SK-N-SH (cell line): ENCODE data around the gene PRR18. TPM values are rescaled to one million over a fixed set of nuclear protein-coding genes. Genes with fewer than 3 reads are reported as not detected.

Source experiments
- CTCF ChIA-PET: fragments of 300-600, 350-600 bp; formaldehyde crosslinking; extraction: SDS; loops from one replicate; lab custom pipeline; 2021; lab: Yijun Ruan, JAX
- POLR2A ChIA-PET: fragments of 350-600 bp; sonication (Branson Sonifier 250); formaldehyde crosslinking; extraction: SDS; loops from one replicate; lab custom pipeline; 2020; ENCODE audit warnings: antibody characterized with exemption, inconsistent platforms; lab: Yijun Ruan, JAX
- DNase-seq: peaks from one replicate; pipeline ENCODE4 v3.0.0; 2012
- H2AFZ ChIP-seq: fragments of 200-600 bp; sonication (generic); 2 replicates; pipeline ENCODE4 v1.8.1; 2016; ENCODE audit warnings: antibody characterized with exemption, mild to moderate bottlenecking, low read depth
- H3F3A ChIP-seq: fragments of 200-600 bp; sonication (generic); replicated peaks from 2 replicates; pipeline ENCODE3; 2016; ENCODE audit warnings: antibody characterized with exemption, mild to moderate bottlenecking; ENCODE audit not compliant: insufficient read depth
- H3K27ac ChIP-seq, 2 experiments: fragments of 200-500 bp in 1 of 2; fragments of 200-600 bp in 1 of 2; sonication (Bioruptor generic) in 1 of 2; sonication (generic), shearing (Covaris generic) in 1 of 2; 2 replicates each; pipeline versions ENCODE4 v1.5.1 to v1.6.1; 2014 to 2016; ENCODE audit warnings: low read depth in 2 of 2, inconsistent platforms in 1 of 2, low read length in 1 of 2, mild to moderate bottlenecking in 1 of 2, mixed read lengths in 1 of 2
- H3K27me3 ChIP-seq: fragments of 200-600 bp; sonication (generic), shearing (Covaris generic); 2 replicates; pipeline ENCODE4 v1.6.1; 2016; ENCODE audit warnings: mixed run types; ENCODE audit not compliant: insufficient read depth
- H3K36me3 ChIP-seq, 2 experiments: fragments of 200-500 bp in 1 of 2; fragments of 200-600 bp in 1 of 2; sonication (Bioruptor generic) in 1 of 2; sonication (generic) in 1 of 2; replicated peaks in 1 of 2; 2 replicates each; pipeline versions ENCODE3 to v1.5.1; 2014 to 2016; ENCODE audit warnings: low read length in 1 of 2, mild to moderate bottlenecking in 1 of 2; ENCODE audit not compliant: insufficient read depth in 2 of 2, control insufficient read depth in 1 of 2
- H3K4me1 ChIP-seq, 2 experiments: fragments of 200-500 bp in 1 of 2; fragments of 200-600 bp in 1 of 2; sonication (Bioruptor generic) in 1 of 2; sonication (generic), shearing (Covaris generic) in 1 of 2; 2 replicates each; pipeline versions ENCODE4 v1.5.1 to v1.6.1; 2014 to 2016; ENCODE audit warnings: low read depth in 1 of 2, low read length in 1 of 2, mixed run types in 1 of 2; ENCODE audit not compliant: insufficient read depth in 2 of 2, control insufficient read depth in 1 of 2
- H3K4me2 ChIP-seq: fragments of 200-600 bp; sonication (generic), shearing (Covaris generic); 2 replicates; pipeline ENCODE4 v1.6.1; 2017; ENCODE audit warnings: mixed run types
- H3K4me3 ChIP-seq, 2 experiments: fragments of 200-500 bp in 1 of 2; fragments of 200-600 bp in 1 of 2; sonication (Bioruptor generic) in 1 of 2; sonication (generic), shearing (Covaris generic) in 1 of 2; 2 replicates each; pipeline versions ENCODE4 v1.5.1 to v1.8.1; 2014 to 2016; ENCODE audit warnings: low read depth in 2 of 2, inconsistent platforms in 1 of 2, low read length in 1 of 2, mild to moderate bottlenecking in 1 of 2, mixed read lengths in 1 of 2, moderate library complexity in 1 of 2
- H3K79me2 ChIP-seq: fragments of 200-600 bp; sonication (generic); 2 replicates; pipeline ENCODE4 v1.8.1; 2017; ENCODE audit warnings: mild to moderate bottlenecking; ENCODE audit not compliant: insufficient read depth
- H3K9ac ChIP-seq: fragments of 200-600 bp; sonication (generic); 2 replicates; pipeline ENCODE4 v1.6.1; 2017; ENCODE audit warnings: mixed run types
- H3K9me2 ChIP-seq: fragments of 200-600 bp; sonication (generic); 2 replicates; pipeline ENCODE4 v1.6.1; 2017; ENCODE audit warnings: mixed run types
- H3K9me3 ChIP-seq: fragments of 200-600 bp; sonication (generic); 2 replicates; pipeline ENCODE4 v1.6.1; 2017; ENCODE audit warnings: mixed run types, mild to moderate bottlenecking, moderate library complexity
- H4K20me1 ChIP-seq: fragments of 200-600 bp; sonication (generic); 2 replicates; pipeline ENCODE4 v1.6.1; 2017; ENCODE audit warnings: mild to moderate bottlenecking, mixed run types; ENCODE audit not compliant: insufficient read depth
- CHD2 ChIP-seq: fragments of 150-350 bp; IDR thresholded peaks from 2 replicates; pipeline ENCODE4 v1.6.1; 2018; ENCODE audit warnings: low read length; ENCODE audit not compliant: partially characterized antibody
- ELF1 ChIP-seq: IDR thresholded peaks from 2 replicates; pipeline ENCODE4 v1.4.0; 2012
- EP300 ChIP-seq, 2 experiments: IDR thresholded peaks; 2 replicates each; pipeline versions ENCODE4 v1.4.0 to v1.6.1; 2012; ENCODE audit warnings: borderline replicate concordance in 1 of 2, low read depth in 1 of 2, low read length in 1 of 2
- FOSL2 ChIP-seq: IDR thresholded peaks from 2 replicates; pipeline ENCODE4 v1.4.0; 2012; ENCODE audit warnings: low read depth, mild to moderate bottlenecking, moderate library complexity, borderline replicate concordance
- FOXJ3 ChIP-seq: sonication (generic); formaldehyde crosslinking; IDR thresholded peaks from 2 replicates; pipeline ENCODE4 v1.5.1; 2020; ENCODE audit warnings: mild to moderate bottlenecking, missing genetic modification reagents
- FOXM1 ChIP-seq: IDR thresholded peaks from 2 replicates; pipeline ENCODE4 v1.4.0; 2012; ENCODE audit warnings: low read depth, mild to moderate bottlenecking
- GABPA ChIP-seq: IDR thresholded peaks from 2 replicates; pipeline ENCODE4 v1.4.0; 2012; ENCODE audit warnings: low read depth, mild to moderate bottlenecking
- GATA2 ChIP-seq: sonication (generic); formaldehyde crosslinking; IDR thresholded peaks from 2 replicates; pipeline ENCODE4 v1.5.0; 2020; ENCODE audit warnings: mild to moderate bottlenecking, missing genetic modification reagents
- JUND ChIP-seq: IDR thresholded peaks from 2 replicates; pipeline ENCODE4 v1.4.0; 2012
- MEF2A ChIP-seq: IDR thresholded peaks from 2 replicates; pipeline ENCODE4 v1.4.0; 2012; ENCODE audit warnings: low read depth, borderline replicate concordance
- MXI1 ChIP-seq: IDR thresholded peaks from 2 replicates; pipeline ENCODE4 v1.6.1; 2012; ENCODE audit warnings: mild to moderate bottlenecking, low read depth, low read length, improper control_type of control experiment
- NFIC ChIP-seq: IDR thresholded peaks from 2 replicates; pipeline ENCODE4 v1.4.0; 2012; ENCODE audit warnings: borderline replicate concordance
- NRF1 ChIP-seq: IDR thresholded peaks from 2 replicates; pipeline ENCODE4 v1.6.1; 2012; ENCODE audit warnings: low read depth, mild to moderate bottlenecking, low read length
- POLR2AphosphoS5 ChIP-seq: IDR thresholded peaks from 2 replicates; pipeline ENCODE4 v1.6.1; 2012; ENCODE audit warnings: low read depth, low read length
- RCOR1 ChIP-seq: fragments of 150-350 bp; IDR thresholded peaks from 2 replicates; pipeline ENCODE4 v1.6.1; 2017; ENCODE audit warnings: antibody characterized with exemption, low read length
- RFX5 ChIP-seq: IDR thresholded peaks from 2 replicates; pipeline ENCODE4 v1.6.1; 2012; ENCODE audit warnings: mild to moderate bottlenecking, improper control_type of control experiment, low read length
- SMC3 ChIP-seq: IDR thresholded peaks from 2 replicates; pipeline ENCODE4 v1.6.1; 2012; ENCODE audit warnings: low read depth, low read length, improper control_type of control experiment
- TCF12 ChIP-seq: IDR thresholded peaks from 2 replicates; pipeline ENCODE4 v1.4.0; 2012
- WGBS: methylation state at CpG from one replicate; pipeline ENCODE4 v1.1.6; 2017; ENCODE audit warnings: low lambda C conversion rate; 5-methylcytosine and 5-hydroxymethylcytosine counted together
- polyA plus RNA-seq, 3 experiments: library from polyadenylated mRNA; depleted of rRNA; stranded (reverse); fragments of >200 nt; gene quantifications; 2 replicates each; pipeline ENCODE4 v1.2.3, GENCODE V29; 2012
- TF ChIP-seq, protein P1 (sequence below): IDR thresholded peaks from 2 replicates; pipeline ENCODE4 v1.4.0; 2012; ENCODE audit warnings: low read depth, borderline replicate concordance
- TF ChIP-seq, protein P2 (sequence below): IDR thresholded peaks from 2 replicates; pipeline ENCODE4 v1.4.0; 2012; ENCODE audit warnings: low read depth
- TF ChIP-seq, protein P3 (sequence below): fragments of 150-350 bp; IDR thresholded peaks from 2 replicates; pipeline ENCODE4 v1.6.1; 2017; ENCODE audit warnings: antibody characterized with exemption, low read length, low read depth, borderline replicate concordance
- TF ChIP-seq, protein P4 (sequence below): IDR thresholded peaks from 2 replicates; pipeline ENCODE4 v1.4.0; 2012; ENCODE audit warnings: low read depth, borderline replicate concordance
- TF ChIP-seq, protein P5 (sequence below): fragments of 200-600 bp; sonication (generic); IDR thresholded peaks from 2 replicates; pipeline ENCODE4 v1.6.1; 2017; ENCODE audit warnings: antibody characterized with exemption, mild to moderate bottlenecking, moderate library complexity

Gene PRR18
- polyA plus RNA-seq, 1 of the 3 experiments (the other 2 are of a cell fraction): 0.02 TPM

DNA sequence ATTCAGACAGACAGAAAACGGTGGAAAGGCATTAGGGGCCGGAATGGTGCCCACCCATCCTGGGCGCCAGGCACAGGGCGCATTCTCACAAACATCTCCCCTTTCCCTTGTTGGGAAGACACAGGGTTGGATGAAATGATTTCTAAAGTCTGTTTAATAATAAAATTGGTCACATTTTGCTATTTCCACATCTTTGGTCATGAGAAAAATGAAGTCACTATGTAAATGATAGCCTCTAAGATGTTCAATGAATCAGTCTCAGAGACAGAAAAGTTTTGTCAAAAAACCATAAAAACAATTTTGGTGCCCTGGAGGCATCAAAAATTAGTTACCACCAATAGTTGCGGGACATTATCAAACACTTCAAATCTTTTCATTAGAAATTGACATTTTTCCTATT, 40.7 kb downstream of the PRR18 start:
- Histone ChIP-seq H2AFZ (no peak overlapping the region), H3K4me3 (no peak overlapping the region), H3K9ac (no peak overlapping the region), H4K20me1 (no peaks in the 10 kb centered on the region), H3K4me1 (no peaks in the 10 kb centered on the region; a peak in 1 of 4 replicates), H3K9me2 (no peaks in the 10 kb centered on the region), H3K4me2 (no peak overlapping the region), H3K79me2 (no peaks in the 10 kb centered on the region), H3K27ac (no peak overlapping the region), H3K36me3 (no peaks in the 10 kb centered on the region), H3F3A (no peaks in the 10 kb centered on the region), H3K9me3 (no peaks in the 10 kb centered on the region), H3K27me3 (peaks cover 5% of the 10 kb centered on the region; the same call in 1 of the 2 replicates)
- DNase-seq: no peak
- POLR2A ChIA-PET: no interaction called here
- WGBS: 63% methylated on average over 5 of the region's 5 CpGs
- TF ChIP-seq ELF1: no peak
- TF ChIP-seq, protein P1, sequence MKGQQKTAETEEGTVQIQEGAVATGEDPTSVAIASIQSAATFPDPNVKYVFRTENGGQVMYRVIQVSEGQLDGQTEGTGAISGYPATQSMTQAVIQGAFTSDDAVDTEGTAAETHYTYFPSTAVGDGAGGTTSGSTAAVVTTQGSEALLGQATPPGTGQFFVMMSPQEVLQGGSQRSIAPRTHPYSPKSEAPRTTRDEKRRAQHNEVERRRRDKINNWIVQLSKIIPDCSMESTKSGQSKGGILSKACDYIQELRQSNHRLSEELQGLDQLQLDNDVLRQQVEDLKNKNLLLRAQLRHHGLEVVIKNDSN: no peak
- TF ChIP-seq, protein P2, sequence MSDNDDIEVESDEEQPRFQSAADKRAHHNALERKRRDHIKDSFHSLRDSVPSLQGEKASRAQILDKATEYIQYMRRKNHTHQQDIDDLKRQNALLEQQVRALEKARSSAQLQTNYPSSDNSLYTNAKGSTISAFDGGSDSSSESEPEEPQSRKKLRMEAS: no peak
- TF ChIP-seq EP300 (IDR thresholded peaks at IDR 0.05; ENCODE audit: borderline replicate concordance in 1 of 2, low read depth in 1 of 2, low read length in 1 of 2): no peak
- no peak for TF ChIP-seq NRF1
- TF ChIP-seq, protein P3, sequence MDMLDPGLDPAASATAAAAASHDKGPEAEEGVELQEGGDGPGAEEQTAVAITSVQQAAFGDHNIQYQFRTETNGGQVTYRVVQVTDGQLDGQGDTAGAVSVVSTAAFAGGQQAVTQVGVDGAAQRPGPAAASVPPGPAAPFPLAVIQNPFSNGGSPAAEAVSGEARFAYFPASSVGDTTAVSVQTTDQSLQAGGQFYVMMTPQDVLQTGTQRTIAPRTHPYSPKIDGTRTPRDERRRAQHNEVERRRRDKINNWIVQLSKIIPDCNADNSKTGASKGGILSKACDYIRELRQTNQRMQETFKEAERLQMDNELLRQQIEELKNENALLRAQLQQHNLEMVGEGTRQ: no peak
- no peak for TF ChIP-seq FOSL2
- no peak for TF ChIP-seq SMC3
- TF ChIP-seq TCF12: no peak
- TF ChIP-seq POLR2AphosphoS5: no peak
- TF ChIP-seq JUND: no peak
- no peak for TF ChIP-seq GABPA
- TF ChIP-seq FOXM1: no peak
- TF ChIP-seq GATA2: no peak
- no peak for TF ChIP-seq MEF2A
- TF ChIP-seq NFIC: no peak
- TF ChIP-seq RCOR1: no peak
- TF ChIP-seq, all 33 proteins: peak for 0
- CTCF ChIA-PET: no interaction called here

DNA sequence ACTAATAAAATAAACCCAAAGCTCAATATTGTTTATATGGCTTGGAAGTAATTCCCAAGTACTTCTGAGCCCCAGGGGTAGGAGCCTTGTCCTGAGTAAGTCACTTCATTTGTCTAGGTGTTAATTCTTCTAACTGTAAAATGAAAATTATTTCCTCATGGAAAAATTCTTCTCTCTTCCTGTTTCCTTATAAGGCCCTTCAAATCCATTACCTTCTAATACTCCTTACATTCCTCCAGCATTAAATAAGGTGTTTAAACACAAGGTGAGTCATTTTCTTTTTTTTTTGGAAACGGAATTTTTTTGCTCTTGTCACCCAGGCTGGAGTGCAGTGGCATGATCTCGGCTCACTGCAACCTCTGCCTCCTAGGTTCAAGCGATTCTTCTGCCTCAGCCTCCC, 41.9 kb downstream of the PRR18 start:
- H4K20me1 ChIP-seq: no peaks in the 10 kb centered on the region
- H3K4me1 ChIP-seq: no peaks in the 10 kb centered on the region; a peak in 1 of 4 replicates
- H3K27me3 ChIP-seq: peaks cover 5% of the 10 kb centered on the region; the same call in 1 of the 2 replicates
- H3K9me2 ChIP-seq: no peaks in the 10 kb centered on the region
- no peak overlapping the region for H3K27ac ChIP-seq
- no peak overlapping the region for H3K4me3 ChIP-seq
- no peak overlapping the region for H3K4me2 ChIP-seq
- CTCF ChIA-PET: interaction anchor here (0.8 to 1.4 kb wide), 2 partner anchors 10 to 134 kb away, joined by 3 to 4 read pairs; no protein-coding TSS in a partner anchor
- POLR2A ChIA-PET: no interaction called here
- no peaks in the 10 kb centered on the region for H3K79me2 ChIP-seq
- DNase-seq: no peak
- no peak overlapping the region for H2AFZ ChIP-seq
- H3K36me3 ChIP-seq: no peaks in the 10 kb centered on the region
- H3K9me3 ChIP-seq: no peaks in the 10 kb centered on the region
- whole genome bisulfite sequencing: 10% methylated on average over 3 of the region's 3 CpGs
- H3K9ac ChIP-seq: no peak overlapping the region
- H3F3A ChIP-seq: no peaks in the 10 kb centered on the region
- TF ChIP-seq RFX5 (no peak), CHD2 (no peak), FOXJ3 (no peak), ELF1 (no peak), GATA2 (no peak), MXI1 (no peak), SMC3 (no peak)
- TF ChIP-seq, protein P4, sequence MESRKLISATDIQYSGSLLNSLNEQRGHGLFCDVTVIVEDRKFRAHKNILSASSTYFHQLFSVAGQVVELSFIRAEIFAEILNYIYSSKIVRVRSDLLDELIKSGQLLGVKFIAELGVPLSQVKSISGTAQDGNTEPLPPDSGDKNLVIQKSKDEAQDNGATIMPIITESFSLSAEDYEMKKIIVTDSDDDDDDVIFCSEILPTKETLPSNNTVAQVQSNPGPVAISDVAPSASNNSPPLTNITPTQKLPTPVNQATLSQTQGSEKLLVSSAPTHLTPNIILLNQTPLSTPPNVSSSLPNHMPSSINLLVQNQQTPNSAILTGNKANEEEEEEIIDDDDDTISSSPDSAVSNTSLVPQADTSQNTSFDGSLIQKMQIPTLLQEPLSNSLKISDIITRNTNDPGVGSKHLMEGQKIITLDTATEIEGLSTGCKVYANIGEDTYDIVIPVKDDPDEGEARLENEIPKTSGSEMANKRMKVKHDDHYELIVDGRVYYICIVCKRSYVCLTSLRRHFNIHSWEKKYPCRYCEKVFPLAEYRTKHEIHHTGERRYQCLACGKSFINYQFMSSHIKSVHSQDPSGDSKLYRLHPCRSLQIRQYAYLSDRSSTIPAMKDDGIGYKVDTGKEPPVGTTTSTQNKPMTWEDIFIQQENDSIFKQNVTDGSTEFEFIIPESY: no peak
- TF ChIP-seq, protein P1: no peak
- TF ChIP-seq, protein P2: no peak
- TF ChIP-seq, protein P5, sequence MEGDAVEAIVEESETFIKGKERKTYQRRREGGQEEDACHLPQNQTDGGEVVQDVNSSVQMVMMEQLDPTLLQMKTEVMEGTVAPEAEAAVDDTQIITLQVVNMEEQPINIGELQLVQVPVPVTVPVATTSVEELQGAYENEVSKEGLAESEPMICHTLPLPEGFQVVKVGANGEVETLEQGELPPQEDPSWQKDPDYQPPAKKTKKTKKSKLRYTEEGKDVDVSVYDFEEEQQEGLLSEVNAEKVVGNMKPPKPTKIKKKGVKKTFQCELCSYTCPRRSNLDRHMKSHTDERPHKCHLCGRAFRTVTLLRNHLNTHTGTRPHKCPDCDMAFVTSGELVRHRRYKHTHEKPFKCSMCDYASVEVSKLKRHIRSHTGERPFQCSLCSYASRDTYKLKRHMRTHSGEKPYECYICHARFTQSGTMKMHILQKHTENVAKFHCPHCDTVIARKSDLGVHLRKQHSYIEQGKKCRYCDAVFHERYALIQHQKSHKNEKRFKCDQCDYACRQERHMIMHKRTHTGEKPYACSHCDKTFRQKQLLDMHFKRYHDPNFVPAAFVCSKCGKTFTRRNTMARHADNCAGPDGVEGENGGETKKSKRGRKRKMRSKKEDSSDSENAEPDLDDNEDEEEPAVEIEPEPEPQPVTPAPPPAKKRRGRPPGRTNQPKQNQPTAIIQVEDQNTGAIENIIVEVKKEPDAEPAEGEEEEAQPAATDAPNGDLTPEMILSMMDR: no peak
